Mucosa of gallbladder (tissue), 1 donor: ENCODE results near the gene LDB2. TPM values are rescaled to one million over a fixed set of nuclear protein-coding genes. Genes with fewer than 3 reads are reported as not detected.

Experiments
- DNase-seq: peaks from one replicate; pipeline ENCODE4 v3.0.0-alpha.2; 2020; ENCODE audit warnings: low spot score
- total RNA-seq: library from RNA; stranded (reverse); gene quantifications from one replicate; pipeline ENCODE4 v1.2.1, GENCODE V29; 2021
- donor health status: DM: no; HTN: no; CAD: no.

LDB2 gene
- total RNA-seq, 1 donor from 2014 or later = 16.9 TPM

DNA sequence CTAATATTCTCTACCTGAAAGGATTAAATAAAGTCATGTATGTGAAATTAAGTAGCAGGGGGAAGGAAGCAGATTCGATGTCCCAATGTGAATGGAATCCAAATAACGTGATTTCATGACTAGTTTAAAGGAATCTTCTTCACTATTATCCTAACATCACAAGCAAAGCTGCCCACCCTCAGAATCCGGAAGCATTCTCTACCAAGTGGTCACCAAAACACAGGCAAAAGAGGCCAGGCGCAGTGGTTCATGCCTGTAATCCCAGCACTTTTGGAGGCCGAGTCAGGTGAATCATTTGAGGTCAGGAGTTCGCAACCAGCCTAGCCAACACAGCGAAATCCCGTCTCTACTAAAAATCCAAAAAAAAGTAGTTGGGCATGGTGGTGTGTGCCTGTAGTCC is 212.9 kb downstream of the LDB2 start:
- no peak for DNase-seq

DNA sequence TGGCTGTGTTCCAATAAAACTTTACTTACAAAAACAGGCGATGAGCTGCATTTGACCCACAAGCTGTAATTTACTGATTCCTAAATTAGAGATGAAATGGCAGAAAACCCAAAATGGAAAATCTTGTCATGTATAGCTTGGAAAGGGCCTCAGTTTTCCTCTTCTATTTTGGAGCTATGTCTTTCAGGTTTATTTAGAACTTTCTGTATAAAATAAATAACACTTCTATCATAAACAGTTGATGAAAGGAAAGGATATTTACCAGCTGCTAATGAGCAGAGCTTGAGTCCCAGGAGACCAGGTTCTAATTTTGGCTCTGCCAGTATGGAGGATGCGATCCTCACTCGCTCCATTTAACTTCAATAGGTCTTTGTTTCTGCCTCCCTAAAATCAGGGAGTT is 213.5 kb downstream of the LDB2 start:
- DNase-seq = no peak

DNA sequence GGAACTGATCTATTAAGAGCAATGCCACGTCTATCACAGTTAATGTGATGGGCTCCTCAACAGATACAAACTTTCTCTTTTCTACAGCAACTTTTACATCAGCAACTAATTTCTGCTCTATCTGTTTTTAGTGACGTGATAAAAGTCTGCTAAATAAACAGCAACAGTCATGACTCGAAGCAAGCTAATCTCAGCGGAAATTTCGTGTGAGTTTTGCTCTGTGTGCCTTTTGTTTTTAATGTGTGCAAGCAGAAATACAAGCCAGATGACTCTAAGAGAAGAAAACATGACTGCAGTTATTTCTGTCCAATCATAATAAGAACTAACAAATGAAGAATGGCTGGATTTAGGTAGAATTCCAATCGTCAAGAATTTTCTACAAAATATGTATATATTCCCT is 214.3 kb downstream of the LDB2 start:
- DNase-seq = peak; percentile 15

DNA sequence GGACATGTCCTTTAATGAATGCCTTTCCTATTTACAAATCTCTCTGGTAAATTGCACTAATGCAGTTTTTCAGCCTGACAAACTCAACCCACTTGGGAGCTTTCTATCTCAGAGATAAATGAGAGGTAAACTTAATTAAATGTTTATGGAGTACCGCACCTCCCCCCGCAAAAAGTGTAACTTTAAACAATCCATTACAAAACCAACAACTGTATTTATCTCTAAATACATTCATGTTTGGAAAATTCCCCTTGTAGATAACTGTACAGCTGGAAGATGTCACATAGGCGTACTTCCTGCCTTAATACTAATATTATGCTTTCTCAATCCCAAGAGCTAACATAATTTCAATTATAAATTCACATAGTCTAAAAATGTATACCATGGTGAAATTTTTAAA is 215.5 kb downstream of the LDB2 start:
- no peak for DNase-seq

DNA sequence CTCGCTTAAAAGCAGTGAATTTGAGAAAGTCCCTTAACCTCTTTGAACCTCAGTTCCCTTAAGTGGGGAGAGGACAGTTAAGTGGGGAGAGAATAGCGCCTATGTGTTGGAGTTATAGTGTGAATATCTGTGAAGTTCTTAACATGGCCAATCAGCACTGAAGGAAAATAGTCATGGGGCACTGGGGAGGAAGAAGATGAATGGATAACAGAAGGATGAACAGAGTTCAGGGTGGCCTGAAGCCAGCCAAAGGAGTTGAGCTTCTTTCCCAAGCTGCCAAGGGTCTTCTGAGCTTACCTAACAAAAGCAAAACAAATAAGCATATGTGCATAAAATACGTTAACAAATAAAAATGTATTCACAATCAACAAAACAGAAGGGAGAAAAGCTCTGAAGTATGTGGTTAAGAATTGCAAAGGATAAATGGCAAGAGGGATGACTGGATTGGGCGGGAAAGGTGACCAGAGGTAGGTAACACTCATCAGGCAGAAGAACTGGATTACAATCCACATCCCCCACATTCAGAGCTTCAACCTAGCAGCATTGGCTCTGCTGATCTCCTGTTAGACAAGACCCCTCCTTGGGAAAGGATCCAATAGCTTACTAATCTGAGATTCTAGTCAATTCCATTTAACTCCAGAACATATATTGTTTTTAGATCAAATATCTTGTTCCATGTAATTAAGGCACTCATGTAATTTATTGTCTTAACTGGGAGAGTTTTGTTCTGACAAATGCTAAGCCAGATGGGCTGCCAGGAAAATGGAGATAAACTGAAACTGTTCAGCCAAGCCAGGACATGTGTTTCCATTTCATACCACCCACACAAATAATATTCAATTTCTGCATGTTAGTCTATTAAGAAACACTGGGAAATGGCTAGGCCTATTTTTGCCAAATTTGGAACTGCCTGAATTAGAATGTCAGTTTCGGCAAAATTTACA is 221.2 kb downstream of the LDB2 start:
- DNase-seq = no peak

DNA sequence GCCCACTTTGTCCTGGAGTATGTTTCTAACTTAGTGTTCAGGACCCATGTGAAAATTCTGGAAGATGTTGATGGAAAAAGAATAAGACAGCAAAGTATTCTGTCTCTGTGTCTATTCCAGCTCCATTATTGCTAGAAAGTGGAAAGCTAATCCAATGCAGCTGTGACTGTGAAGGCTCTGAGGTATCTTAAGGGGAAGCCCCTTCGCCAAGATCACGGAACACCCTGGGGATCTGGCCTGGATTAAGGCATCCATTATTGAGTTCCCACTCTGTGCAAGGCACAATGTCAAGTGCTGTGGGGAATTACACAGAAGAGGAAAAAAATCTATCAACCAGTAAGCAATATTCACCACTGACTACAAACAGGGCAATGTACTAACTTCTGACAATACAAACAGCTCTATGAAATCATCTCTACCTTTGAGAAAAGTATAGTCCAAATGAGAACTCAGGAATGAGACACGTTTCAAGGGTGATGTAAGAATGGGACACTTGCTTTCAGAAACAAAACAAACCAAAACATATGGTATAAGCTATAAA is 222.1 kb downstream of the LDB2 start:
- no peak for DNase-seq

DNA sequence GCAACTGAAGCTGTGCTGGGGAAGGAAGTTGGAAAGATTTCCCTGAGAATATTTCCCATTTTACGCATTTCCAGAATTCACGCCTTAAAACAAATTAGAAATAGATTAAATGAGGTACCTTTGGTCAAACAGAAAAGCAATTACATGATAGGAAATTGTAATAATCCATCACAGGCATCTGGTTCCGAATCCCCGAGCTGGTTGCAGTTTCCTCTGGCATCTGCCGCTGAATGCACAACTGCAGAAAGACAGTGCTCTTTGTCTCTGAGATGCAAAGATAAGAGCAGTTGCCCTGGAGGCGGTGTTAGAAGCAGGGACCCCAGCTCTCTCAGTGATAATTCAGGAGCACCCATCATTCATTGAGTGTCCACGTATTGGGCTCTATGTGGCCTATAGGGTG is 224.4 kb downstream of the LDB2 start:
- no peak for DNase-seq

DNA sequence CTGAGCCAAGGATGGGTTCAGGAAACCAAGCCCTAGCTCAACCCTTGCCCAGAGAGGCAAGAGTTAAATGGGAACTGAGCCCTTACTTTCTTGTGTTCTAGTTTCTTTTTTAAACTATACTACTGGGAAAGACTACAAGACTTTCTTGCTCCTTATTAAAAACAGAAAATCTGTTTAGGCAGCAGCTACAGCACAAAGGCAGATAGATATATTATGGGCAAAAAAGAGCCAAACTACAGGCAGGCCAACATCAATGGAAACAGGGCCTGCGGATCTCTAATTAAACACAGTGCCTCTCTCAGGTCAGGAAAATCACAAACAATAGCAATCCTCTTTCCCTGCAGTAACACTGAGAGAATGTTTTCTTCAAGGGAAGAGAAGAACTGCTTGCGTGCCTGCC is 226.0 kb downstream of the LDB2 start:
- DNase-seq = no peak

DNA sequence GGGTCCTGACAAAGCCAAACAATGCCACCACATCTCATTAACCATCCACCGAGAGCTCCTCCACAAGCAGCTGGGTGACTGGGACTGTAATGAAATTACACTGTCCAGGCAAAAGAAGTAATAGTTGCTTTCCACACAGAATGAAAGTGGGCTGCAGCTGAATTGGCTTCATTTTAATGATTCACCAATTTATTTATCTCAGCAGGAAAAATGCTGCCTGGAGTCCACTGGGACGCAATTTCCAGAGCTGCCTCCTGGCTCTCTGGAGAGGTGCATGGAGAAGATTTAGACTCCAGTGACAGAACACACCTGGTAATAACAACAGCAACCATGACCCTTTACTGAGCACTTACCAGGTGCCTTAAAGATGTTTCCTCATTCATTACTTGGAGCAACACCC is 226.7 kb downstream of the LDB2 start:
- DNase-seq = no peak

DNA sequence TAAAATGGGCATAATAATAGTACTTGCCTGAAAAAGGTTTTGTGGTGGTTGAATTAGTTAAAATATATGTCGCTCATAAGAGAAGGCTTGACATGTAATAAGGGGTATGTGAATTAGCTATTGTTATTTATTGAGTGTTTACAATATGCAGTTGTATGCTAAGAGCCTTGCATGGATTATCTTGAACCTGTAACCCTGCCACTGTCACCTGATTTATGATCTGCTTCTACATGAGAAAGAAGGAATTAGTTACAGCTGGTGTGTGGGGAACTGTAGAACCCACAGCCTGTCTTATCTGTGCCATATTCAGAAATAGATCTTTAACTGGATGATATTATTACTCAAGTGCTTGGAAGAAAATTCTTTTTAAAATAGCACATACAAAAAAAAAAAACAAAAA is 227.7 kb downstream of the LDB2 start:
- DNase-seq = no peak

DNA sequence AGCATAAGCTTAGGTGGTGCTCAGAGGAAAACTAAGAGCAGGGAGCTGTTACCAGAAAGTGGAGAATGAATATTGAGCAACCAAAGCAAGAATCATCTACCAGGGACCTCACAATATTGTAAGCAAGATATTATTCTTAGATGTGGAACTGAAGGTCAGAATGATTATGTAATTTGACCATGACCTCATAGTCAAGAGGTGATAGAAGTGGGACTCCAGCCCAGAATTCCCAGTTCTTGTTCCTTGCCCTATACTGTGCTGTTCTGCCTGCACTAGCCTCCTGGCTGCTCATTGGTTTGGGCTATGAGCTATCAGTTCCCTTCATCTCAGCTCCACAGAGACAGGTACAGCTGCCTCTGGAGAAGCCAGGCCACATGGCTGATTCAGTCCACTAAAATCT is 229.4 kb downstream of the LDB2 start:
- peak; percentile 18 for DNase-seq

DNA sequence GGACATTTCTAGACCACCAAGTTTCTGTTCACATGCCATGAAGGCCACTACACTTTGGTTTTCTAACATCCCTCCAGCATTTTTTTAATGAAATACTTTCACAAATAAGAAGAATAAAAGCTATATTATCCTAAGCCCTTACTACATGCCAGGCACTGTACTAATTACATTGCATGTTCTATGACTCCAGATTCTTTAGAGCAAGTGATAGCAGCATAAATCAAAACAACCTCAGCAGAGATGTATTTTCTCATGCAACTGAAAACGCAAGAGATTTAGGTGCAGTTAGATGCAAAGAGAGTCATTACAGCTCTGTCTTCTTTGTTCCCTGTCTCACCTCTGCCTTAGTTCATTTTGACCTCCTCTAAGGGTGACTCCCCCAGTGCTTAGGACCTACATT is 230.0 kb downstream of the LDB2 start:
- no peak for DNase-seq

DNA sequence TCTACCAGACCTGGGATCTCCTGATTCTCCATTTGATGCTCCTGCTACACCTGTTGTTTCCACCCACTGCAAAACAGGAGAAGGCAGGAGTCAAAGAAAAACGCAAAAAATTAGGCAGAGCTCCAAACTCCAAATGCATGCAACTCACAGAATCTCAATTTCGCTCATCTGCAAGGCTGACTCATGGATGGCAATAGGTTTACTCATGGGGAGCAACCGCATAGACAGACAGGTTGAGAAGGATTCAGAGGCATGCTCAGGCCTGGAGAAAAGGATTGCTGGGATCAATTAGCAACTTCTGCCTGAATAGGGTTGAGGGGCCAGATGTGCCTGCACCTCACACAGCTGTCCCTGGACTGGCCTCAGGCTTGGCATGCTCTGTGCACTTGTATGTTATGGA is 231.0 kb downstream of the LDB2 start:
- no peak for DNase-seq

DNA sequence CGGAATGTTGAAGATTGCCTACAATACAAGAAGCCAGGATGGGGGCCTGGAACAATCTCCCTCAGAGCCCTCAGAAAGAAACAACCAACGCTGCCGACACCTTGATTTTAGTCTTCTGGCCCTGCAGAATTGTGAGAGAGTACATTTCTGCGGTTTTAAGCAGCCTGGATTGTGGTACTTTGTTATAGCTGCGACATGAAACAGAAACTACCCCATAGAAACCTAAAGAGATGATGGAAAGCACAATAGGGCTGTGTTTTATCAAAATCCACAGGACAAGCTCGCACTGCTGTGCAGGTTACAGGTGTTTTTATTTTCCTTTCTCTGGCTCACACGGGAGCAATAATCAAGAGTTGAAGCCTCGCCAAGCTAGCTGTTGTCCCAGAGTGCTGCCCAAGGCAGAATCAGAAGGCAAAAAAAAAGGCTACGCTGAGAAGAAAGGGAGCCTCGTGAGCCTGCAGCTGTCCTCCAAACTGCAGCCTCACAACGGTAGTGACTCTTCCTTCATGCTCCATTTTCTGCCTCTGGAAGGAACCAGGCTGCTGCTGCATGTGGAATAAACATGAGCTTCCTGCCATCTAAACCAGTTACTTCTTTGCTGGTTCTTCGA is 232.4 kb downstream of the LDB2 start:
- no peak for DNase-seq

DNA sequence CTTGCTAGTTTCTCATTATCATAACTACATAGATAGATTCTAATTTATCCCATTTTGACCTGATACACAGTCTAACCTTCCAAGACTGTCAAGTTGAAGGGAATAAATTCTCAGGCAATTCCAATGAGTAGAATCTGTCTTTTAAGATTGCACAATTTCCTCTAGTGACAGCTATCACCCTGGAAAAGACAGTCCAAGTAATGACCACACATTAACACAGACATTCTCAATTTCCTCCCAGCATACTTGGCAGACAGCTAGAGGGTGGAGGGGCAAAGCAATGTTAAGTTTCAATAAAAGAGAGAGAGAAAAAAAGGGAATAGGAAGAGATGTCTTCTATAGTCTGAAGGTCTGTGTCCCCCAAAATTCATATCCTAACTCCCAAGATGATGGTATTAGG is 234.7 kb downstream of the LDB2 start:
- DNase-seq = no peak

DNA sequence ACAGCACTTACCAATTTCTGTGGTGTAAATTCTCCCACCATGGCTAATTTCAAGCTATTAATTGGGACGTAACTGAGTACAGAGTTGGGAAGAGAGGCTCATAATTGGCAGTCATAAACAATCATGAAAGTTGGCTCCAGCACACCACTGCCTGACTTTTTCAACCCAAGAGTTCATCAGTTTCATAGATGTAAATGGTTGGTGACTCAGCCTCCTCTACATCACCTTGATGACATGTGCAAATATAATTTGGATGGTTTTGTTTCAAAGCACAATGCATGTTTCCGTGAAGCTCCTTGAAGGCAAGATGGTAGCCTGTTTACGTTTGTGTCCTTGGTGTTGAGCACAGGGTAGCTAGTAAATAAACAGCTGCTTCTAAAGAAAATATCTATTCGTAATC is 235.1 kb downstream of the LDB2 start:
- no peak for DNase-seq

DNA sequence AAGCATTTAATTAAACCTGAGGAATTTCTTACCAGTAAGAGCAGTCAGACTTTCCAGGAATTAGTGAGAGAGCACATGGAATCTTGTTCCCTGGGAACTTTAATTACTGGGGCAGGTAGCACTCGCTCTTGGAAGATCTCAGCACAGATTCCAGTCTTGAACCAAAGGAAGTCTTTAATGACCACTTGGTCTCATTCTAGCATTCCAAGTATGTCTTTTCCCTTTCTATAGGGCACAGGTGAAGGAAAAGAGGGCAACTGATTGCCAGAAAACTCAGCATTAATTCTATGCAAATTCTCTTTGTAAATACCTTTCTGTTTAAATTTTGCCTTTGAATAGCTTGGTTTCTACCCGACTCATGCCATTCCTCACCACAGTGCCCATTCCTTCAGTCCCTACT is 236.6 kb downstream of the LDB2 start:
- DNase-seq = no peak

DNA sequence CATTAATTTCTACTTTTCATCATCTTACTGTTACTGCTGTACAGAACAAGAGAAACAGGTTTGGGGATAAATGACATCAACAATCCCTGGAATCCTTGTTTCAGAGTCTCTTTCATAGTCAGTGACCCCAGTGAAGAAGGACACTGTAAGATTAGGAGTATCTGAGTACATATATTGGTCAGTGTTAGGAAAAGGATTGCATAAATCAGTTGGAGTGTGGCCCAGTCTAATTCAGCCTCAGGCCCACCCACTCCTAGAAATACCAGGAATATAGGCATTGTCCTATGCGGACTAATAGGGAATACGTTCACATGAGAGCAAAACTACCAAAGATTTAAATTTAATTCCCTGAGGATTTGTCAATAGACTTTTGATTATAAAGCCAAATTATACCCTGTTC is 237.8 kb downstream of the LDB2 start:
- no peak for DNase-seq

DNA sequence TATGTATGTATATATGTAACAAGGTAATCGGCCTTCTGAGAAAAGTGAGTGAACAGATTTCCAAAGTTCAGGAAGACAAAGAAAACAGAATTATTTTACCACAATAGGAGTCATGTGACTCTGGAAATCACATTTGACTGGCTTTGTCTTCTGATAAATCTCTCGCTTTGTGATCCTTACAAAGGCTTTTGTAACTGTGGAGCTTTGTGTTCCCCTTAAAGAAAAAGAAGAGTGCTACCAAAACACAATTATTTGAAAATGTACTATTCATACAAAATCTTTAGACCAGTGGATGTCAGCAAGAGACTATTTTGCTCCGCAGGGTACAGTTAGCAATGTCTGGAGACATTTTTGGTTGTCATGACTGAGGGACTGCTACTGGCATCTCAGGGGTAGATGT is 238.8 kb downstream of the LDB2 start:
- no peak for DNase-seq

DNA sequence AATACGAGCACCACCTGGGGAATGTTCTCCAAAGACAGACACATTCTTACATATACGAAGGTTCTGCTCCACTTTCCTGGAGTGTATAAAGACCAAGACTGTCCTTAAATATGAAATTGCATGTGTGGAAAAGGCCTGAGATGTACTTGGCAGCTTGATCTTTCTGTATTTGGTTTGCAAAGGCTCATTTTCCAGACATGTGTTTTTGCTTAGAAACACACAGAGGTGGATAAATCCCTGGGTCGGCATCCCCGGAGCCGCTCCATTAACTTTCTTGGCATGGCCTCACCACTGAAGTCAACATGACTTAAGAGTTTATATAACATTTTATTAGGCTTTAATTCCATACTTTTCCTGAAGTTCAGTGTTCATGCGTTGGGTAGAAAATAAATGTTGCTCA is 239.4 kb downstream of the LDB2 start:
- no peak for DNase-seq

DNA sequence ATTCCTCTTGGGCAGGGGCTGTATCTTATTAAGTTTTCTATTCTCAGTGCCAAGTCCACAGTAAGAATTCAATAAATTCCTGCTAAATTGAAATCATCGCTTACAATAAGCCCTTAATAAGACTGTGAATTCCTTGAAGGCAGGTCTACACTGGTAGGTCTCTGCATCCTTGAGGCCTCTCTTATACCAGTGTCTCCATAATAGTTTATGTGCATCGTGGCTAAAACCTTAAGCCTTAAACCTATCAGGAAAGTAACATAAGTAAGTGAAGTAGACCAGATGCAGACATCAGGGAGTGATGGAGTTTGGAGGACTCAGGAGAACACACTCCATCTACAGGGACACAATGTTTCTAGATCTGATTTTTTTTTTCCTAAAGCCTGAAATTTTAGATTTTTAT is 240.3 kb downstream of the LDB2 start:
- no peak for DNase-seq

DNA sequence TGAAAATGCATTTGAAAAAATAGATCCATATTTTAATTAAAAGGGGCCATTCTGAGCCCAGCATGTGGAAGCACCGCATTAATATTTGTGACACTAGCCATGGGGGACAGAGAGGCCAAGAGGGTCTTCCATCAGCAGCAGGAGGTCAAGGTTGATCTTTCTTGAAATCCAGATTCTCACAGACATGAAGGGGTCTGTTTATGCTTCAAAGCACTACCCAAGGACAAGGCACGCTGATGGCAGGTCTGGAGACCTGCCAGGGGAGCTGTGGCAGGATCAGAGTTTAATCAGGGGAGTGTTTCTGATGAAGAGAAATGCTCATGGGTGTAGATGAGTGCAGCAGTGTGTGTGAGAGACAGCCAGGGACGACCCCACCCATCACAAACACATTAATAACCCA is 243.3 kb downstream of the LDB2 start:
- DNase-seq = no peak

DNA sequence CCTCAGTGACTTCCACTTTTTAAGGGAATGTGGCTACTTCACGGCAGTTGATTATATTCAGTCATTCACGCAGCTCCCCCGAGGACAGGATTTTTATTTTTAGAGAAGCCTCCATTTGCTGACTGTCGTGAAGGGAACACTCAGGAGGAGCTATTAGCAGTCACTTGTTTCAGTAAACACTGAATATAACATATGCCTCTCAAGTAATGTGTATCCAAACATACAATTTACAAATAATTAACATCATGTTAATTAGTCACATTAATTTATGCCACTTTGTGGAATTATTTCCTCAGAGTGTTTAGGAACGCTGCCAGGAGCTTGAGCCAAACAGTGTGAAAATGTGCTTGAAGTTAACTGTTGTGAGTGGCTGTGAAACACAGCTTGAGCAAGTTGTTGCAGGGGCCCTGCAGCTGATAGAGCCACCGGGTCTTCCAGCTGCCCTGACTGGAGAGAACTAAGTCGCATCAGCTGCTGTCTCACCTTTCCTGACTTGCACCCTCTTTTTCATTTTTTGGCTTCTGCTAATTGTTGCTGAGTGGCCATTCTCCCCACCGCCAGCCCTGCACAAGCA is 245.6 kb downstream of the LDB2 start:
- DNase-seq = no peak
